Erythroblast (primary cell): Measurements from ENCODE around the gene TBC1D8B.

ENCODE experiments used
- GATA1 ChIP-seq: IDR thresholded peaks from 2 replicates; pipeline ENCODE4 v1.6.1; 2011; ENCODE audit warnings: low read depth, mild to moderate bottlenecking, control low read depth, low read length, moderate library complexity
- POLR2A ChIP-seq: IDR thresholded peaks from 2 replicates; pipeline ENCODE4 v1.6.1; 2011; ENCODE audit warnings: mild to moderate bottlenecking, low read length

- no peak for TF ChIP-seq POLR2A
- no peak for TF ChIP-seq GATA1
These were observed 448 bp upstream of the TBC1D8B start for GRCh38 chrX:106802063-106802387.
